Lower leg skin (tissue), 3 donors: Measurements from ENCODE around the gene VPREB3.

Experiments used
- POLR2A ChIP-seq, 2 donors: fragments of 450-650 bp; IDR thresholded peaks; one replicate each; pipeline ENCODE4 v1.6.1; 2016 to 2017; ENCODE audit warnings: antibody characterized with exemption in 2 of 2, mild to moderate bottlenecking in 1 of 2, moderate library complexity in 1 of 2
- TF ChIP-seq, protein P1 (sequence below), 3 donors: fragments of 450-650 bp; IDR thresholded peaks; one replicate each; pipeline ENCODE4 v1.5.1; 2016; ENCODE audit warnings: antibody characterized with exemption in 3 of 3, mild to moderate bottlenecking in 3 of 3, moderate library complexity in 2 of 3

DNA sequence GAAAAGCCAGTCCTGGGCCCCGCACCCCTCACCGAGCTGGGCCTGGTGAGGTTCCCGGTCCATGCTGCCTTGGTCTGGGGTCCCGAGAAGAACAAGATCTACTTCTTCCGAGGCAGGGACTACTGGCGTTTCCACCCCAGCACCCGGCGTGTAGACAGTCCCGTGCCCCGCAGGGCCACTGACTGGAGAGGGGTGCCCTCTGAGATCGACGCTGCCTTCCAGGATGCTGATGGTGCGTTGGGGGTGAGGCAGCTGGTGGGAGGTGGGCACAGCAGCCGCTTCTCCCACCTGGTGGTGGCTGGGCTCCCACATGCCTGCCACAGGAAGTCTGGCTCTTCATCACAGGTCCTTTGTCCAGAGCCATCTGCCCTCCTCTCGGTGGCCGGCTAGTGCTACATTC, 28.0 kb upstream of the VPREB3 start:
- TF ChIP-seq POLR2A (IDR thresholded peaks at IDR 0.05): no peak
- TF ChIP-seq, protein P1, sequence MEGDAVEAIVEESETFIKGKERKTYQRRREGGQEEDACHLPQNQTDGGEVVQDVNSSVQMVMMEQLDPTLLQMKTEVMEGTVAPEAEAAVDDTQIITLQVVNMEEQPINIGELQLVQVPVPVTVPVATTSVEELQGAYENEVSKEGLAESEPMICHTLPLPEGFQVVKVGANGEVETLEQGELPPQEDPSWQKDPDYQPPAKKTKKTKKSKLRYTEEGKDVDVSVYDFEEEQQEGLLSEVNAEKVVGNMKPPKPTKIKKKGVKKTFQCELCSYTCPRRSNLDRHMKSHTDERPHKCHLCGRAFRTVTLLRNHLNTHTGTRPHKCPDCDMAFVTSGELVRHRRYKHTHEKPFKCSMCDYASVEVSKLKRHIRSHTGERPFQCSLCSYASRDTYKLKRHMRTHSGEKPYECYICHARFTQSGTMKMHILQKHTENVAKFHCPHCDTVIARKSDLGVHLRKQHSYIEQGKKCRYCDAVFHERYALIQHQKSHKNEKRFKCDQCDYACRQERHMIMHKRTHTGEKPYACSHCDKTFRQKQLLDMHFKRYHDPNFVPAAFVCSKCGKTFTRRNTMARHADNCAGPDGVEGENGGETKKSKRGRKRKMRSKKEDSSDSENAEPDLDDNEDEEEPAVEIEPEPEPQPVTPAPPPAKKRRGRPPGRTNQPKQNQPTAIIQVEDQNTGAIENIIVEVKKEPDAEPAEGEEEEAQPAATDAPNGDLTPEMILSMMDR (IDR thresholded peaks at IDR 0.05): no peak
